ENCODE measurements around the gene SORBS1.

The SORBS1 gene

DNA sequence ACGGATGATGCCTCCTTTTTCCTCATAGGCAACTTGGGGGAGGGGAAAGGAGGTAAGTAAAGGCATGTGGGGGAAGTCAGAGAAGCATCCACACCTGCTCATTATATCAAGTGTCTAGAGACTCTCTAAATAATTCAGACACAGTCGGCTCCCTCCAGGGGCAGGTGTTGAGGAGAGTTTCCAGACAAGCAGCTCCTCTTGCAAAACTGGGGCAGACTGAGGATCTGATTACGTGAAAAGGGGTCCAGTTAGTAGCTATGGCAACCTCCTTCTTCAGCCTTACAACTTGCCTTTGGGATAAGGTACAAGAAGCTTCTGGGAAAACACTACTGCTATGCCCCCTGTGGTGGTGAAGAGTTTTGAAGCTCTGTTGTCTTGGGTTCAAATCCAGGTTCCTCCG is 39.0 kb upstream of the SORBS1 start:
- no peak overlapping the region for H3K4me3 ChIP-seq (ENCODE audit: low read depth, low read length)
- no peak for TF ChIP-seq CTCF (IDR thresholded peaks at IDR 0.05; ENCODE audit: low read depth, low read length)

DNA sequence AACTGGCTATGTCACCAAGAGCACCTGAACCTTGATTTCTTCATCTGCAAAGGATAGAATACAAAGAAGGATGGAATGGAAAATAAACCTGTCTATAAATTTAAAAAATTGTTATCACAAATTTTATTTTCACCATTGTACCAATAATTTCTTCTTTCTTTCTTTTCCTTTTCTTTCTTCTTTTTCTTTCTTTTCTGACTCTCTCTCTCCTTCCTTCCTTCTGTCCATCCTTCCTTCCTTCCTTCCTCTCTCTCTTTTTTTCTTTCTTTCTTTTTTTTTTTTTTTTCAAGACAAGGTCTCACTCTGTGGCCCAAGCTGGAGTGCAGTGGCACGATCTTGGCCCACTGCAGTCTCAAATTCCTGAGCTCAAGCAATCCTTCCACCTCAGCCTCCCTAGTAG is 36.6 kb upstream of the SORBS1 start:
- TF ChIP-seq CTCF (IDR thresholded peaks at IDR 0.05; ENCODE audit: low read depth, low read length): no peak
- H3K4me3 ChIP-seq (ENCODE audit: low read depth, low read length): no peak overlapping the region

GRCh38 chr10:95588025-95588424 is 26.9 kb upstream of the SORBS1 start:
- TF ChIP-seq CTCF (IDR thresholded peaks at IDR 0.05; ENCODE audit: low read depth, low read length): no peak
- no peak overlapping the region for H3K4me3 ChIP-seq (ENCODE audit: low read depth, low read length)

DNA sequence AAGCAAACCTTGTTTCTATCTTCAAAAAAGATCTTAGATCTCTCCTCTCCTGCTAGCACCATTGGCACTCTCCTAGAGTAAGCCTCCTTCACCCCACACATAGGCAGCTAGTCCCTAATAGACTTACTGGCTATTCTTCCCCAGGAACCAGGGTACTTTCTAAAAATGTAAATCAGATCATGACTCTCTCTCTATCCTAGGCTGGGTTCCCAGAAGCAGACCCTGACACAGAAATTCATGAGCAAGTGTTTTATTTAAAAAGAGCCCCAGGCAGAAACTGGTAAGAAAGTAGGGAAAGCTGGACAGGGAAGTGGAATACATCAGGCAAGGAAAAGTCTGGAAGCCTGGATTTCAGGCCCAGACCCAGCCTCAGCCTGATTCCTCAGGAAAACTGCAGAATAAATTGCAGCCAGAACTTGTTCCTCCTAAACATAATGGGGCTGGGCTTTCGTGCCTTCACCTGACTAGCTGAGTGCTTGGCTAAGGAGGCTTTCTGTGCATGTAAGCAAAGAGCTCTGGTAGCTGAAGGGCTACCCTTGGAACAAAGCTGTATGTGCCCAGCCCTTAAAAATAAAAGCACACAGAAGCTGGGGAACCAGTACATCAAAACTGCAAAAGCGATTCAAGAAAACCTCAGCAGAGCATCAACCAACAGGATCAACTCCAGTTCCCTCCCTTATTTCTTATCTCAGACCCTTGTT is 18.8 kb upstream of the SORBS1 start:
- no peak for TF ChIP-seq CTCF (IDR thresholded peaks at IDR 0.05; ENCODE audit: low read depth, low read length)

GRCh38 chr10:95579292-95579691 is 18.1 kb upstream of the SORBS1 start:
- TF ChIP-seq CTCF (IDR thresholded peaks at IDR 0.05; ENCODE audit: low read depth, low read length): no peak
- no peak overlapping the region for H3K4me3 ChIP-seq (ENCODE audit: low read depth, low read length)

More for the DNA sequence above, 18.8 kb upstream of the SORBS1 start:
- no peak overlapping the region for H3K4me3 ChIP-seq (ENCODE audit: low read depth, low read length)

- no peak for TF ChIP-seq CTCF (IDR thresholded peaks at IDR 0.05; ENCODE audit: low read depth, low read length)
- H3K4me3 ChIP-seq (ENCODE audit: low read depth, low read length): no peak overlapping the region
Measured at GRCh38 chr10:95578619-95579018, 17.4 kb upstream of the SORBS1 start.

GRCh38 chr10:95574649-95575365 is 13.6 kb upstream of the SORBS1 start:
- H3K4me3 ChIP-seq (ENCODE audit: low read depth, low read length): no peak overlapping the region
- TF ChIP-seq CTCF (IDR thresholded peaks at IDR 0.05; ENCODE audit: low read depth, low read length): no peak
